HepG2 (cell line): ENCODE measurements around the gene FHDC1. TPM values are rescaled to one million over a fixed set of nuclear protein-coding genes. Genes with fewer than 3 reads are reported as not detected.

Experiments used
- ATAC-seq: fragments of 200-7000 bp; cut with Tn5 transposase; 3 replicates; pipeline ENCODE4 v1.9.1; 2020; ENCODE audit warnings: mild to moderate bottlenecking, moderate library complexity
- BruUV-seq: library from RNA; stranded (reverse); fragments of 400-500 nt; replicated peaks from 2 replicates; lab custom pipeline; 2021; lab: Mats Ljungman, UMichigan
- CTCF ChIA-PET: fragments of 300-600 bp; formaldehyde crosslinking; extraction: SDS; loops from one replicate; lab custom pipeline; 2021; ENCODE audit warnings: low total read pairs, inconsistent platforms, low intra/inter-chr PET ratio; lab: Yijun Ruan, JAX
- POLR2A ChIA-PET: fragments of 350-600 bp; sonication (Branson Sonifier 250); formaldehyde crosslinking; loops from one replicate; lab custom pipeline; 2020; ENCODE audit warnings: antibody characterized with exemption, inconsistent platforms; lab: Yijun Ruan, JAX
- DNase-seq: peaks from one replicate; pipeline ENCODE4 v3.0.0-alpha.2; 2015; ENCODE audit warnings: low spot score
- FAIRE-seq: peaks from 3 replicates; lab custom pipeline; 2011; peaks lifted over from hg19 to GRCh38; lab: Jason Lieb, UNC
- H2AFZ ChIP-seq: one replicate; pipeline ENCODE4 v1.6.1; 2011; ENCODE audit warnings: low read length, inconsistent platforms
- H3K27ac ChIP-seq: fragments of 300-600 bp; 3 replicates; pipeline ENCODE4 v1.8.0; 2011; ENCODE audit warnings: mixed run types, mild to moderate bottlenecking, mixed read lengths, low read length, inconsistent platforms; ENCODE audit not compliant: insufficient read depth; ENCODE audit errors: extremely low read length
- H3K27me3 ChIP-seq, 2 experiments: fragments of 200-600 bp in 1 of 2; 2 replicates in 1 of 2; 3 replicates in 1 of 2; pipeline versions ENCODE4 v1.6.0 to v1.8.0; 2011; ENCODE audit warnings: low read length in 2 of 2, mild to moderate bottlenecking in 2 of 2, moderate library complexity in 2 of 2, inconsistent platforms in 1 of 2; ENCODE audit not compliant: insufficient read depth in 2 of 2, control insufficient read depth in 1 of 2
- H3K36me3 ChIP-seq, 2 experiments: fragments of 200-600 bp in 1 of 2; replicated peaks in 1 of 2; 2 replicates in 1 of 2; 3 replicates in 1 of 2; pipeline versions ENCODE4 v1.5.1 to v1.8.0; 2011; ENCODE audit warnings: low read length in 2 of 2, inconsistent platforms in 1 of 2; ENCODE audit not compliant: insufficient read depth in 2 of 2, control insufficient read depth in 1 of 2
- H3K4me1 ChIP-seq: 2 replicates; pipeline ENCODE4 v1.5.1; 2012; ENCODE audit warnings: low read length, inconsistent platforms; ENCODE audit not compliant: insufficient read depth
- H3K4me2 ChIP-seq: 2 replicates; pipeline ENCODE4 v1.6.0; 2011; ENCODE audit warnings: low read depth, low read length, inconsistent platforms
- H3K4me3 ChIP-seq, 3 experiments: fragments of 200-600 bp in 1 of 3; sonication (generic), shearing (Covaris generic) in 1 of 3; replicated peaks in 1 of 3; 2 replicates each; pipeline ENCODE4 v1.5.1; 2011 to 2016; ENCODE audit warnings: low read length in 3 of 3, inconsistent platforms in 2 of 3, low read depth in 2 of 3, mild to moderate bottlenecking in 2 of 3, control low read depth in 1 of 3, mixed read lengths in 1 of 3; ENCODE audit not compliant: insufficient read depth in 1 of 3
- H3K79me2 ChIP-seq: one replicate; pipeline ENCODE4 v1.6.1; 2011; ENCODE audit warnings: low read length, inconsistent platforms; ENCODE audit not compliant: insufficient read depth
- H3K9ac ChIP-seq: 2 replicates; pipeline ENCODE4 v1.6.0; 2011; ENCODE audit warnings: mild to moderate bottlenecking, low read depth, low read length, inconsistent platforms; ENCODE audit not compliant: insufficient read depth
- H3K9me3 ChIP-seq: 2 replicates; pipeline ENCODE4 v1.5.1; 2012; ENCODE audit warnings: mild to moderate bottlenecking, low read length
- H4K20me1 ChIP-seq: 2 replicates; pipeline ENCODE4 v1.6.0; 2011; ENCODE audit warnings: inconsistent platforms, mild to moderate bottlenecking, low read length, moderate library complexity; ENCODE audit not compliant: insufficient read depth
- GTF2F1 ChIP-seq: fragments of 150-350 bp; IDR thresholded peaks from 2 replicates; pipeline ENCODE4 v1.6.1; 2014; ENCODE audit warnings: low read length
- SAFB2 ChIP-seq: sonication (generic); formaldehyde crosslinking; IDR thresholded peaks from 2 replicates; pipeline ENCODE4 v1.5.1; 2020; ENCODE audit warnings: missing genetic modification reagents, low read depth, mild to moderate bottlenecking, borderline replicate concordance
- SOX5 ChIP-seq: IDR thresholded peaks from 2 replicates; pipeline ENCODE4 v1.6.1; 2016; ENCODE audit warnings: borderline replicate concordance
- SPEN ChIP-seq: sonication (generic); formaldehyde crosslinking; IDR thresholded peaks from 2 replicates; pipeline ENCODE4 v1.5.1; 2020; ENCODE audit warnings: low read depth, mild to moderate bottlenecking, missing genetic modification reagents
- ZBTB7A ChIP-seq: sonication (generic); formaldehyde crosslinking; IDR thresholded peaks from 2 replicates; pipeline ENCODE4 v1.8.0; 2022; ENCODE audit warnings: mild to moderate bottlenecking, missing genetic modification reagents
- ZFP36L2 ChIP-seq: sonication (generic); formaldehyde crosslinking; IDR thresholded peaks from 2 replicates; pipeline ENCODE4 v1.4.0; 2020; ENCODE audit warnings: missing genetic modification reagents
- ZNF256 ChIP-seq: sonication (generic); formaldehyde crosslinking; conservative IDR thresholded peaks from 2 replicates; pipeline ENCODE4 v1.4.0; 2020; ENCODE audit warnings: missing genetic modification reagents
- ZNF572 ChIP-seq: sonication (generic); formaldehyde crosslinking; IDR thresholded peaks from 2 replicates; pipeline ENCODE4 v1.5.1; 2020; ENCODE audit warnings: mild to moderate bottlenecking, missing genetic modification reagents
- ZNF746 ChIP-seq: sonication (generic); formaldehyde crosslinking; IDR thresholded peaks from 2 replicates; pipeline ENCODE4 v1.8.0; 2022; ENCODE audit warnings: mild to moderate bottlenecking, missing genetic modification reagents
- ZNF772 ChIP-seq: sonication (generic); formaldehyde crosslinking; IDR thresholded peaks from 2 replicates; pipeline ENCODE4 v1.5.0; 2020; ENCODE audit warnings: mild to moderate bottlenecking, missing genetic modification reagents
- ZNF781 ChIP-seq: sonication (generic); formaldehyde crosslinking; IDR thresholded peaks from 2 replicates; pipeline ENCODE4 v1.5.1; 2020; ENCODE audit warnings: borderline replicate concordance, mild to moderate bottlenecking, missing genetic modification reagents; ENCODE audit errors: not compliant biosample characterization
- WGBS: methylation state at CpG from one replicate; pipeline ENCODE4 v1.1.6; 2017; ENCODE audit warnings: low lambda C conversion rate; 5-methylcytosine and 5-hydroxymethylcytosine counted together
- in situ Hi-C: cut with HindIII; loops from 2 replicates; pipeline ENCODE4 v1.10.0; 2017; ENCODE audit warnings: low pct_unique_long_range_greater_than_20kb; ENCODE audit not compliant: extremely low pct_ligation_motif_present
- intact Hi-C: fragments of 100-400 bp; cut with micrococcal nuclease; formaldehyde crosslinking; loops from one replicate; pipeline ENCODE4 v1.10.0; 2022; ENCODE audit not compliant: unreplicated experiment
- polyA plus RNA-seq, 8 experiments: library from polyadenylated mRNA; depleted of rRNA in 3 of 8; stranded (reverse) in 7 of 8; unstranded in 1 of 8; fragments of >200 nt; fragmentation: Illumina TruSeq in 4 of 8; extraction: Trizol in 4 of 8; gene quantifications; 2 replicates each; pipeline versions ENCODE4 v1.2.1 to v1.2.3, GENCODE V29; 2011 to 2016; ENCODE audit warnings: low read depth in 4 of 8, missing spikeins in 1 of 8, mixed read lengths in 1 of 8; ENCODE audit not compliant: insufficient read depth in 1 of 8
- total RNA-seq, 5 experiments: library from RNA; depleted of rRNA; stranded (reverse); fragments of >200 nt; fragmentation: Illumina TruSeq; extraction: Trizol; gene quantifications; 2 replicates each; pipeline ENCODE4 v1.2.3, GENCODE V29; 2016; ENCODE audit warnings: low read depth in 1 of 5
- TF ChIP-seq, protein P1 (sequence below), 2 experiments: fragments of 450-650 bp in 1 of 2; sonication (generic) in 1 of 2; formaldehyde crosslinking; IDR thresholded peaks; 2 replicates each; pipeline versions ENCODE4 v1.5.0 to v1.8.0; 2020 to 2022; ENCODE audit warnings: mild to moderate bottlenecking in 1 of 2, missing genetic modification reagents in 1 of 2
- TF ChIP-seq, protein P2 (sequence below): sonication (generic); formaldehyde crosslinking; IDR thresholded peaks from 2 replicates; pipeline ENCODE4 v1.4.0; 2020; ENCODE audit warnings: mild to moderate bottlenecking, missing genetic modification reagents
- TF ChIP-seq, protein P3 (sequence below): sonication (generic); formaldehyde crosslinking; IDR thresholded peaks from 2 replicates; pipeline ENCODE4 v1.4.0; 2020; ENCODE audit warnings: missing genetic modification reagents

FHDC1 gene
- total and polyA plus RNA-seq, 2 of the 13 experiments (the other 11 are each of a cell fraction or from before 2014, with no cell fraction given) = 0.07 to 0.15 TPM

DNA sequence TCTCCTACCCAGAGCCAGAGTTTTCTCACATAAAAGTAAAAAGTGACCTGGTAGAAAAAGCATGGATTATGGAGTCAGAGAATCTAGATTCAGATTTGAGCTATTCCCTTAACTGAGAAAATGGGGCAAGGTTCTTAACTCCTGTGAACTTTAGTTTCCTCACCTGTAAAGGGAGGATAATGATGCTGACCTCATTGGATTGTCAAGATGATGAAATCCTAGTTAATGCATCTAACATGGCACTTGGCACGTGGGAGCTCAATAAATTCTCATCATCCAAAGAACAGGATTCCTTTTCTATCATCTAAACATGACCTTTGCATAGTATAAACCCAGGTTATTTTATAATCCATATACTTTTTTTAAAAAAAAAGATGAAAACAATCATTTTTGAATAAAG lies 18.6 kb downstream of the FHDC1 start:
- H2AFZ ChIP-seq = no peak overlapping the region
- POLR2A ChIA-PET = no interaction called here
- no peak for DNase-seq
- H4K20me1 ChIP-seq = no peaks in the 10 kb centered on the region
- no TSS peak for BruUV-seq
- FAIRE-seq = no peak
- peaks cover 0 to 4% of the 10 kb centered on the region in 2 experiments; a peak in 1 of 5 replicates for H3K27me3 ChIP-seq
- H3K9ac ChIP-seq = no peak overlapping the region
- no peak overlapping the region for H3K4me2 ChIP-seq
- H3K4me1 ChIP-seq = peaks cover 53% of the 10 kb centered on the region
- no peak for ATAC-seq
- intact Hi-C loops = loop anchor here (10.0 kb wide), 2 partner anchors 130 to 180 kb away; partner anchors contain the start of genes ARFIP1 and TIGD4
- CTCF ChIA-PET = no interaction called here
- H3K36me3 ChIP-seq = no peaks in the 10 kb centered on the region
- no peak for TF ChIP-seq ZNF572 (CRISPR knock-in tag)
- TF ChIP-seq ZFP36L2 = no peak
- no peak for TF ChIP-seq ZNF772 (CRISPR knock-in tag)
- TF ChIP-seq SAFB2 (CRISPR knock-in tag) = no peak
- TF ChIP-seq ZNF256 (CRISPR knock-in tag) = no peak
- TF ChIP-seq, protein P1, sequence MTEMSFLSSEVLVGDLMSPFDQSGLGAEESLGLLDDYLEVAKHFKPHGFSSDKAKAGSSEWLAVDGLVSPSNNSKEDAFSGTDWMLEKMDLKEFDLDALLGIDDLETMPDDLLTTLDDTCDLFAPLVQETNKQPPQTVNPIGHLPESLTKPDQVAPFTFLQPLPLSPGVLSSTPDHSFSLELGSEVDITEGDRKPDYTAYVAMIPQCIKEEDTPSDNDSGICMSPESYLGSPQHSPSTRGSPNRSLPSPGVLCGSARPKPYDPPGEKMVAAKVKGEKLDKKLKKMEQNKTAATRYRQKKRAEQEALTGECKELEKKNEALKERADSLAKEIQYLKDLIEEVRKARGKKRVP (CRISPR knock-in tag; IDR thresholded peaks at IDR 0.05) = no peak
- TF ChIP-seq, protein P2, sequence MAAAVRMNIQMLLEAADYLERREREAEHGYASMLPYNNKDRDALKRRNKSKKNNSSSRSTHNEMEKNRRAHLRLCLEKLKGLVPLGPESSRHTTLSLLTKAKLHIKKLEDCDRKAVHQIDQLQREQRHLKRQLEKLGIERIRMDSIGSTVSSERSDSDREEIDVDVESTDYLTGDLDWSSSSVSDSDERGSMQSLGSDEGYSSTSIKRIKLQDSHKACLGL (CRISPR knock-in tag) = no peak
- TF ChIP-seq ZBTB7A = no peak
- TF ChIP-seq GTF2F1 = no peak
- no peak for TF ChIP-seq ZNF746 (CRISPR knock-in tag)
- no peak for TF ChIP-seq SPEN (CRISPR knock-in tag)
- TF ChIP-seq, protein P3, sequence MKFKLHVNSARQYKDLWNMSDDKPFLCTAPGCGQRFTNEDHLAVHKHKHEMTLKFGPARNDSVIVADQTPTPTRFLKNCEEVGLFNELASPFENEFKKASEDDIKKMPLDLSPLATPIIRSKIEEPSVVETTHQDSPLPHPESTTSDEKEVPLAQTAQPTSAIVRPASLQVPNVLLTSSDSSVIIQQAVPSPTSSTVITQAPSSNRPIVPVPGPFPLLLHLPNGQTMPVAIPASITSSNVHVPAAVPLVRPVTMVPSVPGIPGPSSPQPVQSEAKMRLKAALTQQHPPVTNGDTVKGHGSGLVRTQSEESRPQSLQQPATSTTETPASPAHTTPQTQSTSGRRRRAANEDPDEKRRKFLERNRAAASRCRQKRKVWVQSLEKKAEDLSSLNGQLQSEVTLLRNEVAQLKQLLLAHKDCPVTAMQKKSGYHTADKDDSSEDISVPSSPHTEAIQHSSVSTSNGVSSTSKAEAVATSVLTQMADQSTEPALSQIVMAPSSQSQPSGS = no peak
- TF ChIP-seq SOX5 (CRISPR knock-in tag) = no peak
- no peak for TF ChIP-seq ZNF781 (CRISPR knock-in tag)
- H3K4me3 ChIP-seq = no peak overlapping the region
- no peaks in the 10 kb centered on the region for H3K9me3 ChIP-seq
- in situ Hi-C loops = no loop called here
- WGBS = 65% methylated on average over 1 of the region's 1 CpG
- no peak overlapping the region for H3K27ac ChIP-seq
- no peaks in the 10 kb centered on the region for H3K79me2 ChIP-seq
